Karpas-422 (cell line): Measurements from ENCODE around the gene NKIRAS1. TPM values are rescaled to one million over a fixed set of nuclear protein-coding genes. Genes with fewer than 3 reads are reported as not detected.
"Not testable (repeated sequence)": the region's sequence is repeated elsewhere in the genome, so short reads cannot be mapped to it uniquely, and the experiment has no call there.

ENCODE experiments used
- DNase-seq: peaks from one replicate; pipeline ENCODE4 v3.0.0-alpha.2; 2015
- H2AFZ ChIP-seq: fragments of 200-600 bp; sonication (generic); 2 replicates; pipeline ENCODE4 v1.6.1; 2014; ENCODE audit warnings: antibody characterized with exemption, low read length, mixed read lengths
- H3K27ac ChIP-seq: fragments of 200-600 bp; sonication (generic); 2 replicates; pipeline ENCODE4 v1.5.1; 2014; ENCODE audit warnings: mild to moderate bottlenecking, low read length, moderate library complexity
- H3K27me3 ChIP-seq: fragments of 200-600 bp; sonication (generic); 2 replicates; pipeline ENCODE4 v1.6.1; 2014; ENCODE audit warnings: low read length, mixed read lengths
- H3K36me3 ChIP-seq: fragments of 200-600 bp; sonication (generic); 2 replicates; pipeline ENCODE4 v1.6.1; 2014; ENCODE audit warnings: low read length, mixed read lengths; ENCODE audit not compliant: insufficient read depth
- H3K4me1 ChIP-seq: fragments of 200-600 bp; sonication (generic); 2 replicates; pipeline ENCODE4 v1.6.1; 2014; ENCODE audit warnings: mild to moderate bottlenecking, low read length, mixed read lengths
- H3K4me2 ChIP-seq: fragments of 200-600 bp; sonication (generic); 2 replicates; pipeline ENCODE4 v1.6.1; 2014; ENCODE audit warnings: low read length, low read depth, mild to moderate bottlenecking; ENCODE audit not compliant: poor library complexity, severe bottlenecking
- H3K4me3 ChIP-seq: fragments of 200-600 bp; sonication (generic); 2 replicates; pipeline ENCODE4 v1.5.1; 2014; ENCODE audit warnings: mild to moderate bottlenecking, antibody characterized with exemption, low read length, mixed read lengths
- H3K79me2 ChIP-seq: fragments of 200-600 bp; sonication (generic); 2 replicates; pipeline ENCODE4 v1.6.1; 2014; ENCODE audit warnings: mild to moderate bottlenecking, low read length, mixed read lengths
- H3K9ac ChIP-seq: fragments of 200-600 bp; sonication (generic); 2 replicates; pipeline ENCODE4 v1.6.0; 2014; ENCODE audit warnings: low read length
- H3K9me2 ChIP-seq: fragments of 200-600 bp; sonication (generic), shearing (Covaris generic); replicated peaks from 2 replicates; pipeline ENCODE4 v1.6.0; 2014; ENCODE audit warnings: mild to moderate bottlenecking, low read length, moderate library complexity; ENCODE audit not compliant: insufficient read depth
- H3K9me3 ChIP-seq: fragments of 300-700, 200-600 bp; sonication (generic); 2 replicates; pipeline ENCODE4 v1.6.1; 2014; ENCODE audit warnings: low read length, mixed read lengths
- H4K20me1 ChIP-seq: fragments of 200-600 bp; sonication (generic); 2 replicates; pipeline ENCODE4 v1.6.1; 2014; ENCODE audit warnings: mild to moderate bottlenecking, antibody characterized with exemption, low read length, low read depth; ENCODE audit not compliant: insufficient read depth
- total RNA-seq: library from RNA; depleted of rRNA; stranded (reverse); fragments of >200 nt; shearing (Covaris generic); gene quantifications from 2 replicates; pipeline ENCODE4 v1.2.3, GENCODE V29; 2014; ENCODE audit warnings: low replicate concordance

The NKIRAS1 gene
- total RNA-seq, 1 experiment from 2014 or later = 0.97 TPM

GRCh38 chr3:23879485-23879884 is 37.3 kb downstream of the NKIRAS1 start:
- Histone ChIP-seq H3K9me3 (no peaks in the 10 kb centered on the region), H3K79me2 (peaks cover 97% of the 10 kb centered on the region), H4K20me1 (peaks cover 17% of the 10 kb centered on the region; the same call in 1 of the 2 replicates), H3K27ac (no peak overlapping the region), H2AFZ (no peak overlapping the region), H3K36me3 (peaks cover 4% of the 10 kb centered on the region; the same call in 1 of the 2 replicates), H3K4me1 (peaks cover 4% of the 10 kb centered on the region), H3K9ac (no peak overlapping the region), H3K4me3 (no peak overlapping the region), H3K4me2 (no peak overlapping the region), H3K27me3 (no peaks in the 10 kb centered on the region), H3K9me2 (no peaks in the 10 kb centered on the region)
- DNase-seq = no peak

- Histone ChIP-seq H4K20me1 (peaks cover 17% of the 10 kb centered on the region; the same call in 1 of the 2 replicates), H3K79me2 (peaks cover 96% of the 10 kb centered on the region), H3K27ac (no peak overlapping the region), H3K9me3 (no peaks in the 10 kb centered on the region), H3K4me3 (no peak overlapping the region), H3K36me3 (peaks cover 4% of the 10 kb centered on the region; the same call in 1 of the 2 replicates), H3K4me1 (peaks cover 4% of the 10 kb centered on the region), H3K4me2 (no peak overlapping the region), H3K27me3 (no peaks in the 10 kb centered on the region), H3K9ac (no peak overlapping the region), H3K9me2 (no peaks in the 10 kb centered on the region), H2AFZ (no peak overlapping the region)
- no peak for DNase-seq
Measured at GRCh38 chr3:23877329-23877980, 39.3 kb downstream of the NKIRAS1 start.

GRCh38 chr3:23876923-23877322 is 39.9 kb downstream of the NKIRAS1 start:
- Histone ChIP-seq H3K4me2 (no peak overlapping the region), H4K20me1 (peaks cover 17% of the 10 kb centered on the region; the same call in 1 of the 2 replicates), H3K9ac (no peak overlapping the region), H3K27me3 (no peaks in the 10 kb centered on the region), H3K79me2 (peaks cover 95% of the 10 kb centered on the region), H3K4me3 (no peak overlapping the region), H3K9me2 (no peaks in the 10 kb centered on the region), H3K9me3 (no peaks in the 10 kb centered on the region), H2AFZ (no peak overlapping the region), H3K27ac (no peak overlapping the region), H3K4me1 (peaks cover 4% of the 10 kb centered on the region), H3K36me3 (peaks cover 4% of the 10 kb centered on the region; the same call in 1 of the 2 replicates)
- no peak for DNase-seq

- no peak overlapping the region for H3K27ac ChIP-seq
- peaks cover 17% of the 10 kb centered on the region; the same call in 1 of the 2 replicates for H4K20me1 ChIP-seq
- H3K27me3 ChIP-seq = no peaks in the 10 kb centered on the region
- no peaks in the 10 kb centered on the region for H3K9me3 ChIP-seq
- H3K4me2 ChIP-seq = no peak overlapping the region
- no peak for DNase-seq
- H3K36me3 ChIP-seq = peaks cover 4% of the 10 kb centered on the region; the same call in 1 of the 2 replicates
- no peak overlapping the region for H2AFZ ChIP-seq
- no peak overlapping the region for H3K9ac ChIP-seq
- peaks cover 81% of the 10 kb centered on the region for H3K79me2 ChIP-seq
- no peak overlapping the region for H3K4me3 ChIP-seq
- H3K9me2 ChIP-seq = no peaks in the 10 kb centered on the region
- H3K4me1 ChIP-seq = peaks cover 4% of the 10 kb centered on the region
Measured at GRCh38 chr3:23875113-23875725, 41.6 kb downstream of the NKIRAS1 start.

- Histone ChIP-seq H2AFZ (no peak overlapping the region), H3K4me2 (no peak overlapping the region), H3K79me2 (peaks cover 82% of the 10 kb centered on the region), H3K4me3 (no peak overlapping the region), H3K27me3 (no peaks in the 10 kb centered on the region), H3K9ac (no peak overlapping the region), H4K20me1 (peaks cover 17% of the 10 kb centered on the region; the same call in 1 of the 2 replicates), H3K36me3 (peaks cover 4% of the 10 kb centered on the region; the same call in 1 of the 2 replicates), H3K9me3 (no peaks in the 10 kb centered on the region), H3K4me1 (peaks cover 4% of the 10 kb centered on the region), H3K9me2 (no peaks in the 10 kb centered on the region), H3K27ac (no peak overlapping the region)
- no peak for DNase-seq
Measured at GRCh38 chr3:23874359-23875112, 42.3 kb downstream of the NKIRAS1 start.

- Histone ChIP-seq H3K27ac (no peak overlapping the region), H2AFZ (no peak overlapping the region), H3K79me2 (peaks cover 82% of the 10 kb centered on the region), H3K9me3 (no peaks in the 10 kb centered on the region), H4K20me1 (peaks cover 17% of the 10 kb centered on the region; the same call in 1 of the 2 replicates), H3K9me2 (no peaks in the 10 kb centered on the region), H3K4me3 (no peak overlapping the region), H3K4me2 (no peak overlapping the region), H3K36me3 (peaks cover 4% of the 10 kb centered on the region; the same call in 1 of the 2 replicates), H3K9ac (no peak overlapping the region), H3K27me3 (no peaks in the 10 kb centered on the region), H3K4me1 (peaks cover 4% of the 10 kb centered on the region)
- no peak for DNase-seq
Measured at GRCh38 chr3:23873941-23874340, 42.8 kb downstream of the NKIRAS1 start.

- Histone ChIP-seq H3K4me1 (peaks cover 9% of the 10 kb centered on the region), H3K4me3 (no peak overlapping the region), H2AFZ (no peak overlapping the region), H3K9me3 (no peaks in the 10 kb centered on the region), H4K20me1 (peaks cover 17% of the 10 kb centered on the region; the same call in 1 of the 2 replicates), H3K27ac (no peak overlapping the region), H3K9me2 (no peaks in the 10 kb centered on the region), H3K9ac (no peak overlapping the region), H3K79me2 (peaks cover 82% of the 10 kb centered on the region), H3K27me3 (no peaks in the 10 kb centered on the region), H3K4me2 (no peak overlapping the region), H3K36me3 (no peaks in the 10 kb centered on the region)
- no peak for DNase-seq
Measured at GRCh38 chr3:23872330-23872729, 44.5 kb downstream of the NKIRAS1 start.

GRCh38 chr3:23871361-23871760 is 45.4 kb downstream of the NKIRAS1 start:
- H3K27ac ChIP-seq, H3K9me3 ChIP-seq, DNase-seq, H3K9me2 ChIP-seq, H3K4me2 ChIP-seq, H3K9ac ChIP-seq, H3K27me3 ChIP-seq, H3K4me3 ChIP-seq, H2AFZ ChIP-seq, H3K36me3 ChIP-seq: not testable (repeated sequence)
- H3K79me2 ChIP-seq = peaks cover 82% of the 10 kb centered on the region
- peaks cover 15% of the 10 kb centered on the region for H3K4me1 ChIP-seq
- peaks cover 14% of the 10 kb centered on the region; the same call in 1 of the 2 replicates for H4K20me1 ChIP-seq
